GM19240 (cell line): Measurements from ENCODE around the gene FIGN.

Source experiments
- DNase-seq: peaks from one replicate; pipeline ENCODE4 v3.0.0; 2011; ENCODE audit warnings: low spot score; ENCODE audit not compliant: insufficient read length

Gene FIGN

GRCh38 chr2:163735685-163736432 is at the start of gene FIGN:
Gene FIGN (minus strand): TSS chr2:163736008. CDS start chr2:163734927, 1,081 bp downstream.
- DNase-seq, result no peak

DNA sequence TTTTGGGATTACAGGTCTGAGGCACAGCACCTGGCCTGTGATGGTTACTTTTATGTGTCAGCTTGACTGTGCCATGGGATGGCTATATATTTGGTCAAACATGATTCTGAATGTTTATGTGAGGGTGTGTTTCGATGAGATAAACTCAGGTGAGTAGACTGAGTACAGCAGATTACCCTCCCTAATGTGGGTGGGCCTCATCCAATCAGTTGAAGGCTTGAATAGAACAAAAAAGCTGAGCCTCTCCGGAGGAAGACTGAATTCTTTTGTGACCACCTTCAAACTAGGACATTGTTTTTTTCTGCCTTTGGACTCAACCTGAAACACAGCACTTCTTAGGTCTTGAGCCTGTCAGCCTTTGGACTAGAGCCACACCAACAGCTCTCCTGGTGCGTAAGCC is 49.4 kb upstream of the FIGN start:
- DNase-seq, result no peak

- no peak for DNase-seq
Observed at GRCh38 chr2:163779970-163780597, 44.3 kb upstream of the FIGN start.

DNA sequence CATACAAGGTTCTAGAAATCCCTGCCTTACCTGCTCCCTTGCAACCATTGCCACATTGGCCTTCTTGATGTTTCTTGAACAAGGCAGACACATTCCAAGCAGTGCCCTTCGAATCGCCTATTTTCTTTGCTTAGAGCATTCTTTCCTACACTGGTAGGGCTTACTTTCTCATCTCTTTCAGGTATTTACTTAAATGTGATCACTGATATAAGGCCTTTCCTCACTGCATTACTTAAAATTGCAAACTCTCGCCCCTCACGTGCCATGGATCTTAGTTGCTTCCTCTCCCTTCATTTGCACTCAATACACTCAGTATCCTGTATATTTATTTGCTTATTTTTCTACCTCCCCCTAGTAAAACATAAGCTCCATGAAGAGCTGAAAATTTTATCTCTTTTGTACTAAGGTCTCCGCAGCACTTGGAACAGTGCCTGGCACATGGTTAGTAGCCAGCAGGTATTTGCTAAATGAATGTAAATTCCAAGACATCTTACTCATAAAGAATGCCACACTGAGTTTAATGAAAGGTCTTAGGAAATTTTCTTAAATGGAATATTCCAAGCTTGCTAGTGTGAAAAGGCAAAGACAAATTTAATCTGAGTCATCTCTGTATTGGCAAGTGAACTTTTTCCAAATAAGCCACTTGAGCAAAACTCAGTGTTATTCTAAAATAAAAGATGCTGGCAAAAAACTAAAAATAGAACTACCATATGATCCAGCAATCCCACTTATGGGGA is 42.4 kb upstream of the FIGN start:
- DNase-seq, result no peak

DNA sequence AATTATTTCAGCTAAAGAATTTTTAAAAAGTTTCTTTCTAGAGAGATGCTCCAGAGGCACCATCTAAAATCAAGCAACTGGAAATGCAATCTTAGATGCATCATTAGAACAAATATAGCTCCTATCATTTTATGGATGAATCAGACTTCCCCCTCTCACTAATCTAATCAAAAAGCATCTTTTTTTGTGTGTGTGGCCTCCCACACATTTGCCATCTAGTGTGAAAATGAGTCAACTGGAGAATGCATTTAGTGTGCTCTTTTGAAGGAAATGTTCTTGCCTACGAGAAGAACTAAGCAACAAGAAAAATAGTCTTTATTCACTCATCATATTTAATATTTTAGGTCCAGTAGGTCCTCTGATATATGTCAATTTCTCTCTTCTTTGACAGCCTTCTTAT is 39.5 kb upstream of the FIGN start:
- no peak for DNase-seq

GRCh38 chr2:163774862-163775261 is 39.1 kb upstream of the FIGN start:
- DNase-seq, result no peak

GRCh38 chr2:163773276-163773675 is 37.5 kb upstream of the FIGN start:
- DNase-seq, result no peak

- no peak for DNase-seq
Observed at GRCh38 chr2:163771596-163771995, 35.8 kb upstream of the FIGN start.

DNA sequence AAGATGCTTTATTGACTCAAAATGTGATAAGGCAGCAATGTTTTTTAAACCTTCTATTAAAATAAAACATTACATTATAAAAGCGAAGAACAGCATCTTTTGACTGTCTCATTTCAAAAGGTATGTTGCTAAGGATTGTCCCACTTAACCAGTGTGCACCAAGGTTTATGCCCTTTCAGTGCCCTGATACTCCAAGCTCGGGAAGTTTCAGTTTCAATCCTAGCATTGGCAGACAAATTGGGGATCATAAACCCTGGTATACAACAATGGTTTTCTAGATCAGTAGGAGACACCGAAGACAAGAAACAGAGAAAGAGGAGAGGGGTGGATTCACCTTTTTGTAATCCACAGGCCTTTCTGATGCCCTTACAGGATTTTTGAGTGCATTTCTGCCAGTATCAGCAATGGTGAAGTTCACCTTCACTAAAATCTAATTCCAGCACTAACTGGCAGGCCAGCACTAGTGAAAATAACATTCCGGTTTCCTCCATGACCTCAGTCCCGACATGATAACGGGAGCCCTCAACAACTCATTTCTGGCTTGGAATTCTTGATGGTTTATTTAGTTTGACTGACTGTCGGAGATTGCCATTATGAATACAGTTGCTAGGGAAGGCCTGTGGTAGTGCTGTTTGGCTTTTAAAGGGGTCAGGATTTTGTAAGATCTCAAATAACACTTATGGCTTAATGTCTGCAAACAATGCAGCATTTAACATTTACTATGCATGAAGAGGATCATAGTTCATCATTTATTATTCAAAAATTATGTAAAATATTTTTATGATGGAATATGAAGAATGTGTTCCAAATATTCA is 33.3 kb upstream of the FIGN start:
- no peak for DNase-seq

DNA sequence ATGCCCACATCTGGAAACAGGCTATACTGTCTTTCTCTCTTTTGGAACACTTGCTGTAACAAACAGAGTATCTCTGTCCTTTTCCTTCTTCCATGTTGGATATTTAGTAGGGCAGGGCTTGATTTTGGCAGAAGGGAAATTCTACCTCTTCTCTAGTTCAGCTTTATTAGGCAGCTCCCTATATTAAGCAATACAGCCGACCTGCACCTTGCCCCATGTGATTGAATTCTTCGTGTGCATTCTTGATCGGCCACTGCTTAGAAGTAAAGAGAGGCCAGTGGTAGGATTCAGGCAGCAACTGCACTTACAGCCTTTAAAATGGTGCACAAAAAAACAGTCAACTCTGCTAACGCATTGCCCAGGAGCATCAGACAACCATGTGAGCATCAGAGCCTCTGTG is 31.3 kb upstream of the FIGN start:
- DNase-seq, result no peak

DNA sequence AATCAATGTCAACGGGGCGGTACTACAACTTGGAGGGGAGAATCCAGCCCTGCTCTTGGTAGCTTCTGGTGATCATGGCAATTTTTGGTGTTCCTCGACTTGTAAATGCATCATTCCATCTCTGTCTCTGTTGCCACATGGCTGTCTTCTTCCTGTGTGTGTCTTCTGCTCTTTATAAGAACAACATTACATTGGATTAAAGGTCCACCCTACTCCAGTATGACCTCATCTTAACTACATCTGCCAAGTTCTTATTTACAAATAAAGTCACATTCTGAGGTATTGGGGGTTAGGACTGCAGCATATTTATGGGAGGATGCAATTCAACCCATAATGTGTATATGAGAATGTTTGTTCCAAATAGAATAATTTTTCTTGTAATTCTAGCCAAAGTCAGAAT is 28.8 kb upstream of the FIGN start:
- no peak for DNase-seq

GRCh38 chr2:163759013-163759412 is 23.2 kb upstream of the FIGN start:
- no peak for DNase-seq

DNA sequence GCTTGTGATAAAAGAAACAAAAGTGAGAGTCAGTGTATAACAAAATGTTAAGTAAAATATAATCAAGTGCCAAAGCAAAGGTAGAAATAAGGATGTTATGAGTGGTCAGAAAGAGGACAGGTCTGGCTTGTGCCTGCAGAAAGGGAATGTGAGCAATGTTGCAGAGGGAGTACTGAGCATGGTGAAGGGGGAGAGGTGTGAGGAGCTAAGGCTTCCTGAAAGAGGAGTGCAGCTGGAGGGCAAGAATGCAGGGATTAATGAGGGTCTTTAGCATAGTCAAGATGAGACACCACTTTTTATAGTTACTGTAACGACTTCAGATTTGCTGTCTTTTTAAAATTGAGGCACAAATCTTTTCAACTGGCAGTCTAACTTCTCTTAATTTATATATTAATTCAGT is 22.0 kb upstream of the FIGN start:
- no peak for DNase-seq

- no peak for DNase-seq
Observed at GRCh38 chr2:163756588-163756987, 20.8 kb upstream of the FIGN start.

DNA sequence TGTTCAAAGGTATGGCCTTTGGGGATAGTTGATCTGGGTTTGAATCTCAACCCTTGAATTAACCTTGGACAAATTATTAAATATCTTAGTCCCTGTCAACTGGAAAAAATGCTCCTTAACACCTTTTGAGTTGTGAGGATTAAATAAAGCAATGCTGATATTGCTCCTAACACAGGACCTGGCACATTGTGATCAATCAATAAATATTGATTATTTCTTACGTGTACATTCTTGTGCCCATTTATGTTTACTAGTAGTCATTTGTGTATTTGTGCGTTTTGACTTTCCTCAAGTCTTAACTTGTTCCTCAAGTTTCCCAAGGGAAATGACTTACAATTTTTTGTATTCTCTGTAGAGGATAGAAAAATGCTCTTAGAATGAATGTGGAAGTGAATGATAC is 19.6 kb upstream of the FIGN start:
- no peak for DNase-seq

DNA sequence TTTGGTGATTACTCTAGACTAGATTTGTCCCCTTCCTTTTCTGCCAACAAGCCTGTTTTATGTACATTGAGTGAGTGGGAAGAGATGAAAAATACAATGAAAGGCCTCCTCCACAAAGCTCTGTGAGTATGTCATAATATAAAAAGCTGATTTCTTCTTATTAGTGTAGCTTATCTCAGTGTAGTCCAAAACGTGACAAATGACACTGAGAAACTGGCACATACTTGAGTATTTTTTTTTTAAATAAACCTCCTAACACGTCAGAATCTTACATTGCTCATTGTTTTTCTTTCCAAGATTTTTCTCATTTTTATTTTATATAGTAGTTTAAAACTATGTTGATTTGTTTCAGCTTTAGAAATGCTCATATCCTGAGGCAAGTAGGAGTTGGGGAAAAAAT is 17.9 kb upstream of the FIGN start:
- no peak for DNase-seq

DNA sequence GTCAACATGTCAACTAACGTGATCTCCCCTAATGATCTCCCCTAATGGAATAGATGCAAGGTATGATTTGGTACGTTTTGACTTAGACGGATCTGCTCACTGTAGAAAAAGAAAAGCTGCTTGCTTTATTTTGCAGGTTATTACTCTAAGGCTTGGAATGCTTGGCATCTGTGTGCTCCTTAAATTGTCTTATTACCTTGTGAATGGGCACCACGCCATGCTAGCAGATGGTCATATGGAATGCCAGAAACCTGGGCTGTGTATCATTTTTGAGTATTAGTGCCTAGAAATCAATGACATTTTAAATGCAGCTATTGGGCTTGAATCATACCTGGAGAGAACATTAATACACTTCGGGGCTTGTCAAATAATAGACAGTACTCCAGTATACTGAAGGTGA is 16.5 kb upstream of the FIGN start:
- DNase-seq, result no peak

DNA sequence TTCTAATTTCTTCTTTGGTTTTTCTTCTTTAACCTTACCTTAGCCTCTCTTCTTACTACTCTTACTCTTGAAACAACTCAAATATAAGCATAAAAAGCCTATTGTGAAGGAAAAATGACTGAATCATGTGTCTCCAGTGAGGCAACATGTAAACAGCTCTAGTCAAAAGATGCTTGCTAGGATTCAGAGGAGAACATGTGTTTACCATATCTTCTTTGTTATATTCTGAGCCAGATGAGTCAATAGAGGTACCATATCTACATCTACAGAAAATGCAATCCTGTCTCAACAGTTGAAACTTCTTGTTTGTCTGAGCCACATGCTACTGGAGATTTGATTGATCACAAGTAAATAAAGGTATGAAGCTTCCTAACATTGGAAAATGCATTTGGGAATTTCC is 15.9 kb upstream of the FIGN start:
- DNase-seq, result no peak

GRCh38 chr2:163748420-163748819 is 12.6 kb upstream of the FIGN start:
- DNase-seq, result no peak

- no peak for DNase-seq
Observed at GRCh38 chr2:163741435-163741834, 5.6 kb upstream of the FIGN start.

GRCh38 chr2:163737563-163737962 is 1.8 kb upstream of the FIGN start:
- DNase-seq, result no peak

DNA sequence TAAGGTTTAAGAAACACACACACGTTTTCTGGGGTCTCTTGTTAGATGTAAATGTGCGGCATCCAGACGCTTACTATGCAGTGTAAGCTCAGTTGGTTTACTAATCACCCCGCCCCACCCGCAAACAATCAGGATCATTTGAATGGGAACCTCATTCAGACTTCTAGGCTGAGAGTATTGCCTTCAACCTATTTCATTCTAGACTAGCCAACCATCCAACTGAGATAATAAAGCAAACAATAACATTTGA is 1.3 kb upstream of the FIGN start:
- no peak for DNase-seq
